ENCODE data around the gene ACSF2. TPM values are rescaled to one million over a fixed set of nuclear protein-coding genes. Genes with fewer than 3 reads are reported as not detected.

Gene ACSF2
- total and polyA plus RNA-seq, 2 of the 13 experiments (the other 11 are each of a cell fraction or from before 2014, with no cell fraction given) = 87.3 to 109 TPM

GRCh38 chr17:50478391-50479381 is 52.7 kb downstream of the ACSF2 start, which contains the start of gene RSAD1 (continued):
- 0 out of 2 replicates have a peak, but pooled peaks have one; percentile 13 for TF ChIP-seq MTERF4 (CRISPR knock-in tag; IDR thresholded peaks at IDR 0.05)
- peak; percentile 92 for TF ChIP-seq PRMT3 (CRISPR knock-in tag; IDR thresholded peaks at IDR 0.05; ENCODE audit: borderline replicate concordance, low read depth)
- no peak for TF ChIP-seq JDP2 (CRISPR knock-in tag; IDR thresholded peaks at IDR 0.05; ENCODE audit: borderline replicate concordance)
- TF ChIP-seq ZSCAN21 (CRISPR knock-in tag; IDR thresholded peaks at IDR 0.05; ENCODE audit: borderline replicate concordance) = peak; percentile 98
- TF ChIP-seq ZNF841 (CRISPR knock-in tag; IDR thresholded peaks at IDR 0.05; ENCODE audit: borderline replicate concordance) = no peak
- TF ChIP-seq HNRNPL (IDR thresholded peaks at IDR 0.05; ENCODE audit: low read depth, low read length) = no peak
- TF ChIP-seq ZNF687 (CRISPR knock-in tag; IDR thresholded peaks at IDR 0.05) = peak; percentile 97
- TF ChIP-seq TCF12 (IDR thresholded peaks at IDR 0.05) = no peak
- TF ChIP-seq TCF12 (CRISPR knock-in tag; IDR thresholded peaks at IDR 0.05) = peak; percentile 90
- TF ChIP-seq ZSCAN9 (CRISPR knock-in tag; IDR thresholded peaks at IDR 0.05; ENCODE audit: borderline replicate concordance) = no peak; the same call in 1 of the 2 replicates
- no peak for TF ChIP-seq ZFP36L1 (CRISPR knock-in tag; IDR thresholded peaks at IDR 0.05)
- TF ChIP-seq SMYD3 (CRISPR knock-in tag; IDR thresholded peaks at IDR 0.05) = peak; percentile 85; the same call in 1 of the 2 replicates
- TF ChIP-seq YY1 (IDR thresholded peaks at IDR 0.05; ENCODE audit: insufficient read depth, insufficient replicate concordance, low read depth, low read length) = peak; percentile 96
- TF ChIP-seq NR1H2 (CRISPR knock-in tag; IDR thresholded peaks at IDR 0.05; ENCODE audit: borderline replicate concordance, low read depth) = peak; percentile 66; the same call in 1 of the 2 replicates
- TF ChIP-seq MBD4 (IDR thresholded peaks at IDR 0.05; ENCODE audit: borderline replicate concordance, low read length) = no peak
- no peak for TF ChIP-seq ZUFSP (CRISPR knock-in tag; IDR thresholded peaks at IDR 0.05; ENCODE audit: borderline replicate concordance)
- TF ChIP-seq ZSCAN31 (CRISPR knock-in tag; IDR thresholded peaks at IDR 0.05; ENCODE audit: low read depth) = peak; percentile 98
- no peak for TF ChIP-seq ZNF432 (CRISPR knock-in tag; IDR thresholded peaks at IDR 0.05; ENCODE audit: borderline replicate concordance)
- no peak for TF ChIP-seq MATR3 (CRISPR knock-in tag; IDR thresholded peaks at IDR 0.05)
- TF ChIP-seq ZNF740 (CRISPR knock-in tag; IDR thresholded peaks at IDR 0.05) = peak; percentile 33; the same call in 1 of the 2 replicates

Data from HepG2 (cell line).